ENCODE results near the gene KIF16B. TPM values are rescaled to one million over a fixed set of nuclear protein-coding genes. Genes with fewer than 3 reads are reported as not detected.

The KIF16B gene
- total and polyA plus RNA-seq, 4 donors: 5.1 to 19.7 (median 8.4) TPM

DNA sequence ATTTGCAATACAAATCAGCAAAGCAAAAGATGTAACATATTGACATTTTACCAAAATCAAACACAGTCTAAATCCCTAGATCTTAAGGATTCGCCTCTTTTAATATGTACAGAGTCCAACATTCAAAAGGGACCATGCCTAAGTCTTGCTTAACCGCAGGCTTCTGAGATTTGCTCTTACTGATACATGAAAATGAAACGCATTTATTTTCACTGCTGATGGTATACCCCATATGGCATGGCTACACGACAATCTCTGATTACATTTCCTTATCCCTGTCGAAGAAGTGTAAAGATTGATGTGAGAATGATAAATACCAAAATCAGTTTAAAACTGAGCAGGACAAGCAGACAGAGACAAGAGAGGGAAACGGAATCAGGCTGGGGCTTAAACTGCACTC is 75.4 kb downstream of the KIF16B start:
- Histone ChIP-seq H3K27me3 (ENCODE audit: control insufficient read depth in 4 of 4, insufficient read depth in 4 of 4, low read length in 3 of 4) (no peaks in the 10 kb centered on the region), H3K4me1 (ENCODE audit: control insufficient read depth in 4 of 4, insufficient read depth in 4 of 4, low read length in 3 of 4) (no peaks in the 10 kb centered on the region), H3K4me3 (ENCODE audit: low read depth in 1 of 3, low read length in 3 of 3) (no peak overlapping the region), H3K9ac (ENCODE audit: low read depth in 1 of 2, low read length in 2 of 2) (no peak overlapping the region), H3K36me3 (ENCODE audit: control insufficient read depth in 4 of 4, insufficient read depth in 3 of 4, low read depth in 1 of 4, low read length in 3 of 4) (peaks cover 0 to 6% (median 3%) of the 10 kb centered on the region in 4 donors), H3K9me3 (ENCODE audit: control insufficient read depth in 4 of 4, low read length in 3 of 4) (no peaks in the 10 kb centered on the region), H3K27ac (ENCODE audit: low read depth in 1 of 2, low read length in 2 of 2) (no peak overlapping the region)
- WGBS: 96% methylated on average over 6 of the region's 6 CpGs
- no peak for DNase-seq (ENCODE audit: low spot score)
- TF ChIP-seq, protein P1, sequence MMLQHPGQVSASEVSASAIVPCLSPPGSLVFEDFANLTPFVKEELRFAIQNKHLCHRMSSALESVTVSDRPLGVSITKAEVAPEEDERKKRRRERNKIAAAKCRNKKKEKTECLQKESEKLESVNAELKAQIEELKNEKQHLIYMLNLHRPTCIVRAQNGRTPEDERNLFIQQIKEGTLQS (IDR thresholded peaks at IDR 0.05): no peak
- TF ChIP-seq EGR1 (IDR thresholded peaks at IDR 0.05; ENCODE audit: low read depth in 2 of 2) (no peak), YY1 (IDR thresholded peaks at IDR 0.05) (no peak), HNF4G (IDR thresholded peaks at IDR 0.05) (no peak), GABPA (IDR thresholded peaks at IDR 0.05 in 1 of 2, conservative IDR thresholded peaks at IDR 0.05 in 1 of 2) (no peak), RXRA (IDR thresholded peaks at IDR 0.05) (no peak), TAF1 (conservative IDR thresholded peaks at IDR 0.05) (no peak), SP1 (IDR thresholded peaks at IDR 0.05) (no peak)
- TF ChIP-seq, protein P2, sequence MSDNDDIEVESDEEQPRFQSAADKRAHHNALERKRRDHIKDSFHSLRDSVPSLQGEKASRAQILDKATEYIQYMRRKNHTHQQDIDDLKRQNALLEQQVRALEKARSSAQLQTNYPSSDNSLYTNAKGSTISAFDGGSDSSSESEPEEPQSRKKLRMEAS (IDR thresholded peaks at IDR 0.05): no peak
- TF ChIP-seq, protein P3, sequence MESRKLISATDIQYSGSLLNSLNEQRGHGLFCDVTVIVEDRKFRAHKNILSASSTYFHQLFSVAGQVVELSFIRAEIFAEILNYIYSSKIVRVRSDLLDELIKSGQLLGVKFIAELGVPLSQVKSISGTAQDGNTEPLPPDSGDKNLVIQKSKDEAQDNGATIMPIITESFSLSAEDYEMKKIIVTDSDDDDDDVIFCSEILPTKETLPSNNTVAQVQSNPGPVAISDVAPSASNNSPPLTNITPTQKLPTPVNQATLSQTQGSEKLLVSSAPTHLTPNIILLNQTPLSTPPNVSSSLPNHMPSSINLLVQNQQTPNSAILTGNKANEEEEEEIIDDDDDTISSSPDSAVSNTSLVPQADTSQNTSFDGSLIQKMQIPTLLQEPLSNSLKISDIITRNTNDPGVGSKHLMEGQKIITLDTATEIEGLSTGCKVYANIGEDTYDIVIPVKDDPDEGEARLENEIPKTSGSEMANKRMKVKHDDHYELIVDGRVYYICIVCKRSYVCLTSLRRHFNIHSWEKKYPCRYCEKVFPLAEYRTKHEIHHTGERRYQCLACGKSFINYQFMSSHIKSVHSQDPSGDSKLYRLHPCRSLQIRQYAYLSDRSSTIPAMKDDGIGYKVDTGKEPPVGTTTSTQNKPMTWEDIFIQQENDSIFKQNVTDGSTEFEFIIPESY (IDR thresholded peaks at IDR 0.05): no peak

DNA sequence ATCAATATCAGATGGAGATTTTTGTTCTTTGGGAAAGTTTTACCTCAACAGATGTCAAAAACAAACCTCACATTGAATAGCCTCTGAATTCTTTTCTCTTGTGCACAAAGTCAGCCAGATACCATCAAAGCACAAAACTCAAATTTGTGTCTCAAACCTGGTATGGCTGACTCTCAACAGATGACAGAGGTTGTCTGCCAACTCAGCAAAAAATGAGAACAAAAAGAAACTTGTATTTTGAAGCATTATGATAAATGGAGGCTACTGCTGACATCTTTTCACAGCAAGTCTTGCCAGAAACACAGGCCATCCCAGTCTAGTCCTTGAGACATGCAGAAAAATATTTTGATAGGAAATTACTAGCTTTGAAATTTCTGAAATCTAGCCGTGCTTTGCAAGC is 79.8 kb downstream of the KIF16B start:
- H3K4me1 ChIP-seq (ENCODE audit: control insufficient read depth in 4 of 4, insufficient read depth in 4 of 4, low read length in 3 of 4): no peaks in the 10 kb centered on the region
- no peak overlapping the region for H3K27ac ChIP-seq (ENCODE audit: low read depth in 1 of 2, low read length in 2 of 2)
- H3K9me3 ChIP-seq (ENCODE audit: control insufficient read depth in 4 of 4, low read length in 3 of 4): no peaks in the 10 kb centered on the region
- no peak overlapping the region for H3K4me3 ChIP-seq (ENCODE audit: low read depth in 1 of 3, low read length in 3 of 3)
- 99% methylated on average over 1 of the region's 1 CpG for WGBS
- peaks cover 0 to 7% (median 4%) of the 10 kb centered on the region in 4 donors for H3K36me3 ChIP-seq (ENCODE audit: control insufficient read depth in 4 of 4, insufficient read depth in 3 of 4, low read depth in 1 of 4, low read length in 3 of 4)
- no peaks in the 10 kb centered on the region for H3K27me3 ChIP-seq (ENCODE audit: control insufficient read depth in 4 of 4, insufficient read depth in 4 of 4, low read length in 3 of 4)
- DNase-seq (ENCODE audit: low spot score): no peak
- no peak overlapping the region for H3K9ac ChIP-seq (ENCODE audit: low read depth in 1 of 2, low read length in 2 of 2)
- TF ChIP-seq FOXA2 (IDR thresholded peaks at IDR 0.05) (no peak), RXRA (IDR thresholded peaks at IDR 0.05) (no peak), TAF1 (conservative IDR thresholded peaks at IDR 0.05) (no peak)

DNA sequence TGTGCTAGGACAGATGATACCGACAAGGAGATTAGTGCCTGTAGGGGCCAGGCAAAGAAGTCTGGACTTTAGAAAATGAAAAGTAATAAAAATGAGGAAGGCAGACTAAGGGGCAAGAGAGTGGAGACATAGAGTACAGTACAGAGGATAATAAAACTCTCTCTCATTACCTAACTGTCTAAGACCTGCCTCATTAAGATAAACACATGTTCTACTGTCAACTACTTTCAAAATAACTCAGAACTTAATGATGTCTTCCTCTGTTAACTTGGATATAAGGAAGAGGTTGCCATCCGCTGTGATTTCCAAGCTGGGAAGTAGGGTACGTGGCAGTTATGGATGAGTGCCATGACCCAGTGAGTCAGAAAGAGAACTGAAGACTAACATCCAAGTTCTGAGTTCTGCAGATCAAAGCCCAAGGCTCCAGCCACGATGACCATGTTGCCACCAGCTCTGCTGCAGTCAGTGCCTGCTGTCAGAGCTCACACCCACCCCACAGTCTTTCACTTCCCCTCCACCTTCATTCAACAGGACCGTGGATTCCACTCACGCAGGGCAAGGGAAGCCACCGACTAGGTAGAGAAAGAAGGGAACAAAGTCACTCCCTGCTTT is 81.8 kb downstream of the KIF16B start:
- WGBS: 86% methylated on average over 7 of the region's 7 CpGs
- H3K4me1 ChIP-seq (ENCODE audit: control insufficient read depth in 4 of 4, insufficient read depth in 4 of 4, low read length in 3 of 4): no peaks in the 10 kb centered on the region
- TF ChIP-seq, protein P4, sequence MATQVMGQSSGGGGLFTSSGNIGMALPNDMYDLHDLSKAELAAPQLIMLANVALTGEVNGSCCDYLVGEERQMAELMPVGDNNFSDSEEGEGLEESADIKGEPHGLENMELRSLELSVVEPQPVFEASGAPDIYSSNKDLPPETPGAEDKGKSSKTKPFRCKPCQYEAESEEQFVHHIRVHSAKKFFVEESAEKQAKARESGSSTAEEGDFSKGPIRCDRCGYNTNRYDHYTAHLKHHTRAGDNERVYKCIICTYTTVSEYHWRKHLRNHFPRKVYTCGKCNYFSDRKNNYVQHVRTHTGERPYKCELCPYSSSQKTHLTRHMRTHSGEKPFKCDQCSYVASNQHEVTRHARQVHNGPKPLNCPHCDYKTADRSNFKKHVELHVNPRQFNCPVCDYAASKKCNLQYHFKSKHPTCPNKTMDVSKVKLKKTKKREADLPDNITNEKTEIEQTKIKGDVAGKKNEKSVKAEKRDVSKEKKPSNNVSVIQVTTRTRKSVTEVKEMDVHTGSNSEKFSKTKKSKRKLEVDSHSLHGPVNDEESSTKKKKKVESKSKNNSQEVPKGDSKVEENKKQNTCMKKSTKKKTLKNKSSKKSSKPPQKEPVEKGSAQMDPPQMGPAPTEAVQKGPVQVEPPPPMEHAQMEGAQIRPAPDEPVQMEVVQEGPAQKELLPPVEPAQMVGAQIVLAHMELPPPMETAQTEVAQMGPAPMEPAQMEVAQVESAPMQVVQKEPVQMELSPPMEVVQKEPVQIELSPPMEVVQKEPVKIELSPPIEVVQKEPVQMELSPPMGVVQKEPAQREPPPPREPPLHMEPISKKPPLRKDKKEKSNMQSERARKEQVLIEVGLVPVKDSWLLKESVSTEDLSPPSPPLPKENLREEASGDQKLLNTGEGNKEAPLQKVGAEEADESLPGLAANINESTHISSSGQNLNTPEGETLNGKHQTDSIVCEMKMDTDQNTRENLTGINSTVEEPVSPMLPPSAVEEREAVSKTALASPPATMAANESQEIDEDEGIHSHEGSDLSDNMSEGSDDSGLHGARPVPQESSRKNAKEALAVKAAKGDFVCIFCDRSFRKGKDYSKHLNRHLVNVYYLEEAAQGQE (IDR thresholded peaks at IDR 0.05): no peak
- TF ChIP-seq HNF4G (IDR thresholded peaks at IDR 0.05): no peak
- no peak overlapping the region for H3K4me3 ChIP-seq (ENCODE audit: low read depth in 1 of 3, low read length in 3 of 3)
- no peak for DNase-seq (ENCODE audit: low spot score)
- H3K27me3 ChIP-seq (ENCODE audit: control insufficient read depth in 4 of 4, insufficient read depth in 4 of 4, low read length in 3 of 4): no peaks in the 10 kb centered on the region
- no peaks in the 10 kb centered on the region for H3K9me3 ChIP-seq (ENCODE audit: control insufficient read depth in 4 of 4, low read length in 3 of 4)
- no peak overlapping the region for H3K9ac ChIP-seq (ENCODE audit: low read depth in 1 of 2, low read length in 2 of 2)
- peaks cover 0 to 7% (median 3%) of the 10 kb centered on the region in 4 donors for H3K36me3 ChIP-seq (ENCODE audit: control insufficient read depth in 4 of 4, insufficient read depth in 3 of 4, low read depth in 1 of 4, low read length in 3 of 4)
- H3K27ac ChIP-seq (ENCODE audit: low read depth in 1 of 2, low read length in 2 of 2): no peak overlapping the region

Data from liver (tissue), 9 donors.